Activated T-cell treated with anti-CD3 and anti-CD28 coated beads for 24 hours (primary cell): ENCODE data around the gene NBL1.

ENCODE experiments used
- DNase-seq: peaks from one replicate; pipeline ENCODE4 v3.0.0-alpha.2; 2020; ENCODE audit warnings: low read depth

Gene NBL1

DNA sequence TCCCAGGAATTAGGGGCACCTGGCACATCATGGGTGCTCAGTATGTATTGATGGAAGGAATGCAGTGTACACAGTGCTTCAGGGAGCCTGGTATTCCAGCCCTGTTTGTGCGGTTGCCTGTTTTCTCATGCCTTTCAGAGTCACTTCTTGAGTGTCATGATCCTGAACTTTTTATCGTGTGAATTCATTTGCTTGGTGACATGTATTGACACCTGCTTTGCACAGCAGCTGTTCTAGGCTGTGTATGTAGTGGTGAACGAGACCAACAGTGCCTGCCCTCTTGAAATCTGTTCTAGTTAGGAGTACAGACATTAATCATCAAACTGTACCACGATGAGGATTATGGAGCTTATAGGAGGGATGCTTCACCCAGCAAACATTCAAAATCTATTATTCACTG is 26.7 kb downstream of the NBL1 start:
- no peak for DNase-seq

DNA sequence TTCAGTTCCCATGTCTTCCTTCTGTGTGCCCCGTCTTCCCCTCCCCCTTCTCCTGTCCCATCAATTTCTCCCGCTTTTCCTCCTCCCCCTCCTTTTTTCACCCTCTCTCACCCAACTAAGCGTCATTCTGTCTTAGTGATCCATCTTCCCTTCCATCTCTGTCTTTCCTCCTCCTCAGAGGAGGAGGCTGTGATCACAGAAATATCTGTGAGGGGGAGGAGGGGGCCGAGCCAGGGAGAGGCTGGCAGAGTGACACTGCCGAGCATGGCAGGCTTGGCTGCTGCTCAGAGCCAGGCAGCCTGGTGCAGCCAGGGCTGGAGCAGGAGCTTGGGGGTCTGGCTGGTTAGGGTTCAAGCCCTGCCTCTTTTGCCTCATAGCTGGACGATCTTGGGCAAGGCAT is 28.1 kb downstream of the NBL1 start:
- no peak for DNase-seq

DNA sequence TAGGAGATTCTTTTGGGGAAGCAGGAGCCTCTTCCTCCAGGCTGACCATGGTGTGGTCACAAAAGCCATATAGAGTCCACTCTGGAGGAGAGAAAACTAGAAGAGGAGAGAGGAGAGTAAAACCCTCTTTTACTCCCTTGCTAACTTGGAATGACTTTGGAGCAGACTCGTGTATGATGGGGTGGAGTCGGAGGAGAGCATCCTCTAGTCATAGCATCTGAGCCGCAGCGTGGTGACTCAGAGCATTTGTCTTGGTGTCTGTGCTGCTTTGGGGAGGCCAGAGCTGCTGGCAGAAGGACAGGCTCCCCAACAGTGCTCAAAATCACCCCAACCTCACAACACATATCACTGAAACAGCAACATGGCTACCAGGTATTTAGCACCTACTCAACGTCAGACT is 31.7 kb downstream of the NBL1 start:
- DNase-seq, result no peak

DNA sequence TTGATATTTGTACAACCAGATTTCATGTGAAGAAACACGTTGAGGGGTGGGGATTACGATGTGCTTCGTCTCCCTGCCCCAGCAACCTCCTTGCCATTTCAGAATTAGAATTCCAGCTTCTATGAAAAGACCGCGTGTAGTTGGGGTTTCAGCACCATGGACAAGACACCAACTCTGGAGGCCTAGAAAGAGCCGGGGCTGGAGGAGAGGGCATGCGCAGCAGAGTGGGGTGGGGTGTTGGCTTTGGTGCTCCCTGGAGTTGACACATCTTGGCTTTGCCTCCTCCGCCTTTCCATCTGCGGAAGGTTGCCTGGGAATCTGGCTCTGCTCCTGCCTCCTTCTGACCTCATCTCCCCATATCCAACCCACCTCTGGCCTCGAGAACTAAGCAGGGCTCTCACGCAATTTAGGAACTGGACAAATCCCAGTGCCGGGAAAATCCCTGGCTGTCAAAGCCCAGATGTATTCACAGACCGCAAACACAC is 32.4 kb downstream of the NBL1 start:
- DNase-seq, result no peak

DNA sequence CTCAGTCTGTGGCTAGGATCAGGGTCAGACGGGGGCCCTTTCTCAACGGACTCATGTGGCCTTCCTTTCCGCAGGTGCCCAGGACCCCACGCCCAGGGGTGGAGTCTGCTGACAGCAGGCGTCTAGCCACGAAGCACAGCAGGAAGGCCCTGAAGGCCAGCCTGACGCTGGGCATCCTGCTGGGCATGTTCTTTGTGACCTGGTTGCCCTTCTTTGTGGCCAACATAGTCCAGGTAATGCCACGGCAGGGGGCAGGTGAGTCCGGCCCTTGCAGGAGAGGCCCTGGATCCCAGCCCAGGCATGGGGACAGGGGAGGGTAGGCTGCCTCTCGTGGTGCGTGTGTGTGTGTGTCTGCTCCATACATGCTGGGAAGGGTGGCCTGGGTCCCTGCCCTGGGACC is 34.4 kb downstream of the NBL1 start:
- no peak for DNase-seq

DNA sequence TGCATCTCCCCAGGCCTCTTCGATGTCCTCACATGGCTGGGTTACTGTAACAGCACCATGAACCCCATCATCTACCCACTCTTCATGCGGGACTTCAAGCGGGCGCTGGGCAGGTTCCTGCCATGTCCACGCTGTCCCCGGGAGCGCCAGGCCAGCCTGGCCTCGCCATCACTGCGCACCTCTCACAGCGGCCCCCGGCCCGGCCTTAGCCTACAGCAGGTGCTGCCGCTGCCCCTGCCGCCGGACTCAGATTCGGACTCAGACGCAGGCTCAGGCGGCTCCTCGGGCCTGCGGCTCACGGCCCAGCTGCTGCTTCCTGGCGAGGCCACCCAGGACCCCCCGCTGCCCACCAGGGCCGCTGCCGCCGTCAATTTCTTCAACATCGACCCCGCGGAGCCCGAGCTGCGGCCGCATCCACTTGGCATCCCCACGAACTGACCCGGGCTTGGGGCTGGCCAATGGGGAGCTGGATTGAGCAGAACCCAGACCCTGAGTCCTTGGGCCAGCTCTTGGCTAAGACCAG is 34.9 kb downstream of the NBL1 start:
- DNase-seq, result no peak

DNA sequence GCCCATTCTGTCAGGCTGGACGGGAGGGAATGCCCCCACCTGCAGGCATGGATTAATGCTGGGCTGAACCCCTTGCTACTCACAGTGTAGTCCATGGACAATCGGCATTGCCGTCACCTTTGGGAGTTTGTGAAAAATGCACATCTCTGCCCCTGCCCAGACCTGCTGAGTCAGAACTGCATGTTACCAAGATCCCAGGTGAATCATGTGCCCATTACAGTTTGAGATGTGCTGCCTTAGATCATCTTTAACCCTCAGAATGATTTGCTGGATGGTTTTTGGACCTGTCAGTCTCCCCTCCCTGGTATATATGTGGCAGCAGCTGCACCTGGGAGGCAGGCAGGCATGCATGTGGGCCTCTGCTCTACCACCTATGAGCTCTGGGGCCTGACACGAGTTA is 35.6 kb downstream of the NBL1 start:
- no peak for DNase-seq

DNA sequence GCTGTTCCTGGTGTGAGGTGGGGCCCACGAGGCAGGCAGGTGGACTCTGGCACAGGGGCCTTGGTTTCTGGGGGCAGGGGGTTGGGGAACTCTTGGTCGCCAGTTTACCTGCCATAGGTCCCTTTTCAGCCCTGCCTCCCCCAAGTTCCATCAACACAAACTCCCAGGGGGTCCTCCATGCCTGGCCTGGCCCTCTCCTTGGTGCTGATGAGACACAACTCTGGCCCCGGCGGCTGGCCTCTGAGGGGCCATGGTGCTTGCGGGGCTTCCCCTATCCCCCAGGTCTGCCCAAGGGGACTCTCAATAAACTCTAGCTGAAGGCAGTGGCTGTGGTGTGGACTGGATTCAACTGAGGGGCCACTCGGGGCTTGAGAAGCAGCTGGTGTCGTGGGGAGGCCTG is 36.5 kb downstream of the NBL1 start:
- no peak for DNase-seq

DNA sequence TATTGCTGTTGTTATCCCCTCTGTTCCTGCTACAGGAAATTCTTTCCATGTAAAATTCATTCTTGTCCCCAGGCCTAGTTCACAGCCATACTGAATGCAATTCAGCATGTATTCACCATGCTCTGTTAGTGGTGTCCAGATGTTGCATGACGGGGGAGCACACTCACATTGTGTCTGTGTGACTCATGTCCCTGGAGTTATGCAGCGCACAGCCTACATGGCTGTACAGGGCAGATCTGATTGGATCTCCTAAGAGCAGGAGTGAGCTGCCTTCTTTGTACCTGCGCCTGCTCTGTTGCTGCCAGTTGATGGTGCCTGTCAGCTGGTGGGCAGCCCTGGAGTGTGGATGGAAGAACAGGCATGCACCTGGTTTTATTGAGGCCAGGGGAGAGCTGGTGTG is 38.1 kb downstream of the NBL1 start:
- DNase-seq, result no peak

DNA sequence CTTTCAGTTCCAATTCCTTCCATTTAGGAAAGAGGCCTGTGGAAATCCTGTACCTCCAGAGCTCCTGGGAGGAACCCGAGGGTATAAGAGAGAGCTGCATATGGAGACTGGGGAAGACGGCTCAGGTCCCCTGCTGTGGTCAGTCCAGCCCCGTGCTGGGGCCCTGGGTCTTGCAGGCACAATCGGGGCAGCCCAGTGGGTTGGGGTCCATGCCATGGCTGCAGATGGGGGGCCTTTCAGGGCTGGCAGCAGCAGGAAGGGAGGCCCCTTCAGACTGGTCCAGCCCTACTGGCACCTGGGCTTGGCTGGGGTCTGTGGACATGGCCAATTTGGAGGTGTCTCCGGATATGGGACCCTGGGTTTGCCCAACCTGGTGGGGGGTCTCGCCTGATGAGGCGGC is 38.8 kb downstream of the NBL1 start:
- DNase-seq, result no peak

DNA sequence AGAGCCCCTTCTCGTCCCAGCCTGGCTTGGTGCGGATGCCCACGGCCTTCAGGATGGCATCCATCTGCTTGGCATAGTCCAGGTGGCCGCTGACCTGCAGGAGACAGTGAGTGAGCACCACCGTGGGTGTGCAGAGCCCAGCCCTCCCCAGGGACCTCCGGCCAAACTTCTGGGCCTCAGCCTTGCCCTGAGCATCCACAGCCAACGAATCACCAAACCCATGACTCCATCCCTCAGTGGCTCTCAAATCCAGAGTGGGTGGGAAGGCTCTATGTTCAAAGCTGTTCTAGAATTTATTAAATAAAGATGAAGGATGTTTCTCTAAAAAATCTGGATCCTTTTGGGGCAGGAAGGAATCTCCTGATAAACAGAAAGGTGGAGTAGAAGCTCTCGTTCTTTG is 39.2 kb downstream of the NBL1 start:
- no peak for DNase-seq

DNA sequence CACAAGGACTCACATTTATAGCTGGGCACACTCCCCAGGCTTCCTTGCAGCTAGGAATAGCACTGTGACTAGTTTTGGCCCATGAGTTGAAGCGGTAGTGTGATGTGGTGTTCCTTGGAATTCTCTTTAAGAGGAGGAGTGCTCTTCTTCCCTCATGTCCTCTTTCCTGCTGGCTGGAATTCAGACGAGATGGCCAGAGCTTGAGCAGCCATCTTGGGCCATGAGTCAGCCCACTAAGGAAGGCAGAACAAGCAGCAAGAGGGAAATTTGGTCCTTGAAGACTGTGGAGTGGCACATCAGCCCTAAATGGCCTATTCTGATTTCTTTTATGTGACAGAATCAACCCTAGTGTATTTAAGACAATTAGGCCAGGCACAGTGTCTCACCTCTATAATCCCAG is 40.6 kb downstream of the NBL1 start:
- DNase-seq, result no peak

DNA sequence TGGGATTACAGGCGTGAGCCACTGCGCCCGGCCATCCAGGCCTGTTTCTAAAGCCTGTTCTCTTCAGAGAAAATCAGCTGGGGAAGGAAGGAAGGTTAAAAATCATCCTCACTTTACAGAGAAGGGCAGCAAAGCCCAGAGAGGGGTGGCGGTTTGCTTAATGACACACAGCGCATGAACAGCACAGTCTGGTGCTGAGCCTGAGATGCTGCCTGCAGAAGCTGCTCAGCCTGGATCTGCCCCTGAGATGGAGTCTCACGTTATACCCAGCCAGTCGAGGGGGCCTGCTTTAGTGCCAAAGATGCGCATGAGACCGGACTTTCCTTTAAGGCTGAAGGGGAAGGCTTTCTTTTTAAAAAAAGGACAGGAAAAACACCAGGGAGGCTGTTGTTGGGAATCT is 41.9 kb downstream of the NBL1 start:
- DNase-seq, result no peak

DNA sequence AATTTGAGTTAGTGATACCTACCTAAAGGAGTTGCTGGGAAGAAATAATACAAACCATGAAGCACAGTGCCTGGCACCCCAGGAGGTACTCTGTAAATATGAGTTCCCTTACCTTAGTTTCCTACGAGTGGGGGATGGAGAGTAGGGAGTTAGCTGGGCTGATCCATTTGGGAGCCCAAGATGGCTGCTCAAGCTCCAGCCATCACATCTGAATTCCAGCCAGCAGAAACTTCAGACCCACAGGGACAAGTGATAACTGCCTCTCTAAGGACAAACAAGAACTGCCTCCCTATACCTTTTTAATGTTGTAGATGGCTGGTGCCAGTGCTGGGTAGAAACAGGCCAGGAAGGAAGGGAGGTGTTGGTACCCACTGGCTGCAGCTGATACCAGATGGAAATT is 43.3 kb downstream of the NBL1 start:
- no peak for DNase-seq

DNA sequence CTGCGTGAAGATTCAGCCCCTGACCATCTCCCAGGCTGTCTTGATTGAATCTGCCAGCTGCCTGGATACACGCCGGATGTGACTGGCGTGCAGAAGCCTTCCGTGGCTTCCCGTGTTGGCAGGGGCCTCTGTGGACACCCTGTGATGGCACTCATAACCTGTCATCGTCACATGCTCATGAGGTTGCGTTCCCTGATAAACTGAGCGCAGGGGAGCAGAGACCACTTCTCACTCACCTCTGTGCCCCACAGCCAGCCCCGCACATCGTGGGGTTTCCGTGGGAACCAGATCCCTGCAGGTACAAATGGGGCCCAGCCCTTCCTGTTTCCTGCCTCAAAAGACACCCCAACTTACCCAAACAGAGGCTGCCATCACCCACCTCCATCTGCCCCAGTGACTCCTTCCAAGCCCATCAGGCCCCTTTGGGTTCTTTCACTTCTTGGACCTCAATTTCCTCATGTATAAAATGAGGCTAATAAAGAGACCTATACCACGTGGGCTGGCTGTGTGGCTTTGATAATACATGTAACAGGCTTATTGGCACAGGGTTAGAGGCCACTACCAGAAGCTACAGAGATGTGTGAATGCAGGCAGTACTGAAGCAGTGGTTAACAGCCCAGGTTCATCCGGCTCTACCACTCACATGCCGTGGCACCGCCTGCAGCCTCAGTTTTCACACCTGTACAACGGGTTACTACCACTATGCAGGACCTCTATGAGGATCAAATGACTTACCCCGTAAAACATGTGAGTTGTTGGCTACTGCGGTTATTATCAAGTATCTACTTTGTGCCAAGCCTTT is 44.1 kb downstream of the NBL1 start:
- DNase-seq, result no peak

DNA sequence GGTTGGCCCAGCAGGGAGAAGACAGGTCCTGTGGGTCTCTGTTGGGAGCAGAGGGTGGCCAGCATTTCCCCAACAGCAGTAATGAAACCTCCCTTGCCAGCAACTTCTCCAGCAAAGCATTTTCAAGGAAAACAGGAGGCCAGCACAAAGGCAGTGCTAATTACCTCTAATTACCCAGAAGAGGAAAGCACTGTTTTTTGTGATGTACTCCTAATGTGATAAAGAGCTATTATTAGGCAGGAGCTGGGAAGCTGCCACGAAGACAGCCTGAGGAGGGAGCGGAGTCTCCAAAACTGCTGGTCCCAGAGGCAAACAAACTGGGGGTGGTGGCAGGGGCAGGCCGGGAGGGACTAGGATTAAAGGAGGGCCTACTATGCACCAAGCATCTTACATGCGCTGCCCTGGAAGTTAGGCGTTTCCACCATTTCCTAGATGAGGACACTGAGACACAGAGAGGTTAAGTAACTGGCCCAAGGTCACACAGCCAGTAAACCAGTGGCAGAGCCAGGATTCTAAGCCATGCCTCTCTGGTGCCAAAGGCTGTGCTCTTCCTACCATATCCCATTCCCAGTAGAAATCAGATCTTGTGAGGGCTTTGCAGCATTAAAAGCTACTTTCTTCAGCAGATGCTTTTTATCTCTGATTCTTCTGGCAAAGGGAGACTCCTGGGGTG is 45.1 kb downstream of the NBL1 start:
- no peak for DNase-seq

DNA sequence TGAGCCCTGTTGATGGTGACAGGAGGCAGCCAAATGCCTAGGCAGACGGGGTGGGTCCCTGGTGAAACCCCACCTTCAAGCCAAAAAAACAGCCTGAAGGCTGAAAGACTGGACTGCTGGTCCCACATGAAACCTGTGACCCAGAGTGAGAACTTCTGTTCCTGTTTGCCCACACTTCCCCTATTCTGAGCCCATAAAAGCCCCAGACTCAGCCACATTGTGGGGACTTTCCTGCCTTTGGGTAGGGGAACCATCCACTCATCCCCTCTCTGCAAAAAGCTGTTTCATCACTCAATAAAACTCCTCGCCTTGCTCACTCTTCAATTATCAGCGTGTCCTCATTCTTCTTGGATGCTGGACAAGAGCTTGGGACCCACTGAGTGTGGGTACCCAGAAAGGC is 45.7 kb downstream of the NBL1 start:
- no peak for DNase-seq

DNA sequence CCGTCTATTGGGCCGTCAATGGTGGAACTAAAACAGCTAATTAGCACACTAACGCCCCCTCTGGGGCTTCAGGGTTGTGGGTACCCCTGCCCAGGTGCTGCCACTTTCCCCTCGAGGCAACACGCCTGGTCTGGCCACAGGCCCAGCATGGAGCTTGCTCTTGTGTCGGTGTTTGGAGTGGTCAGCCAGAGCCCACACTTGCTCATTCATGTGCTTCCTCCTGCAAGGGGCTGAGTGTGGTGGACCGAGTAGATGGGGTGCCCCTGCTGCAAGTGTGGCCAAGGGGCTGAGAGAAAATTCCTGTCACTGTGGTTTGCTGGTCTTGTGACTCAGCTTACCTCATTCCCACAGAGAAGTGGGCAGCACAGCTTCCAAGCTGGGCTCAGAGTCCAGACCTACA is 46.2 kb downstream of the NBL1 start:
- no peak for DNase-seq

DNA sequence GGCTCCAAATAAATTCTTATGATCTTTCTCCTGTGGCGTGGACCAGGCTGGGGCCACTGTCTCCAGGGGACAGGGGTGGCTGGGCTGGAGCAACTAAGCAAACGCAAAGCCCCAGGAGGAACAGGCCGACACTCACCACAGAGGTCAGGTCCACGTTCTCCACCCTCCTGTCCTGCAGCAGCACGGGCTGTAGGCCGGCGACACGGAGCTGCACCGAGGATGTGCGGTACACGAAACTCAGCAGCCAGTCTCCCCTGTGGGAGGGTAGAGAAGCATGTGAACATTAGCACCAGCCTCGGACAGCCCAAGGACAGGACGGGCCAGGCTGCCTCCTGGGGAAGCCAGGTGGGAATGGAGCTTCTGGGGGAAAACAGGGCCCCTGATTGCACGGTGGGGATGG is 50.2 kb downstream of the NBL1 start:
- no peak for DNase-seq

DNA sequence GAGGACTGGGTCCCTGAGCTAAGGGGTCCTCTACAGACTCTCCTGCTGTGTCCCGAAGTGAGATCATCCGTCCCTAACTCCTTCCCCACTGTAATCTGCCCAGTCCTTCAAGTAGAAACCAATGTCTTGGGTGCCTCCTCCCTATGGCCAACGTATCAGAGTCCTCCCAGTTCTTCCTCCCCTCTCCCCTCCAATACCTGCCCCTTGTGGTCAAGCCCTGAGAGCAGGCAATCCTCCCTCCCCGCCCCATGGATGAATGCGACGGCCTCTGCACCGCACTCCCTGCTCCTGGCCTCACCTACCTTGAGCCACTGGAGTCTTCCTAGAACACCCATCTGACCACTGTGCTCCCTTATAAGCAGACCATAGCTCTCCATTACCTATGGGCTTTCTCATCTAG is 51.7 kb downstream of the NBL1 start:
- DNase-seq, result no peak

DNA sequence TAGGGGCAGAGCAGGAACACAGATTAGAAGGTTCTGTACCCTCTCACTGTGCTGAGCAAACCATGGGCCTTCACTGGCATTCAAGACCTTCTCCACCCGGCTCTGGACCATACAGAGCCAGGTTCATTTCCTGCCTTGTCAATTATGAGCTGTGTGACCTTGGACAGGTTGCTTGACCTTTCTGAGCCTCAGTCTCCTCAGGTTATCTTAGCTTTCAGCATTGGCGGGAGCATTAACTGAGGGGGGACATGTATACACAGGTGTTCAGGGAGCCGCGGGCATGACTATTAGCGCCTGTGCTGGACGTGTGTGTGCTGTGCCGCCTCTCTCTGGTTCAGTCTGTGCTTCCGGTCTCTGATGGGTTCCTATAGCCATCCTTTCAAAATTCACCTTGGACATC is 52.7 kb downstream of the NBL1 start:
- DNase-seq, result no peak

DNA sequence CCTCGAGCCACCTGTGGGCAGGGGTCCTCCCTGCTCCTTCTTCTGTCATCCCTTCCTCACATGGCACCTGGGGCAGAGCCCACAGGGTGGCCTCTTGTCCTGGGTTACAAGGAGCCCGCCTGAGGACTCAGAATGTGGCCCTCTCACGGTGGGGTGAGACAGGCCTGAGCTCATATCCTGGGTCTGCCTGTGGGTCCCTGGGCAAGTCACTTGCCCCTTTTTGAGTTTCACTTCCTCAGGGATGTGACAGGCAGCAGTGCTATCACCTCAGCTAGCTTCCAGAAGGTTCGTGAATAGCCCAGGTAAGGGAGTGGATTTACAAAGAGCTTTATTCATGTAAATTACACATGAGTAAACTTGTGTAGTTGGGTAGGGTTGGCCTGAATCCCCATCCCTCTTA is 54.1 kb downstream of the NBL1 start:
- no peak for DNase-seq

DNA sequence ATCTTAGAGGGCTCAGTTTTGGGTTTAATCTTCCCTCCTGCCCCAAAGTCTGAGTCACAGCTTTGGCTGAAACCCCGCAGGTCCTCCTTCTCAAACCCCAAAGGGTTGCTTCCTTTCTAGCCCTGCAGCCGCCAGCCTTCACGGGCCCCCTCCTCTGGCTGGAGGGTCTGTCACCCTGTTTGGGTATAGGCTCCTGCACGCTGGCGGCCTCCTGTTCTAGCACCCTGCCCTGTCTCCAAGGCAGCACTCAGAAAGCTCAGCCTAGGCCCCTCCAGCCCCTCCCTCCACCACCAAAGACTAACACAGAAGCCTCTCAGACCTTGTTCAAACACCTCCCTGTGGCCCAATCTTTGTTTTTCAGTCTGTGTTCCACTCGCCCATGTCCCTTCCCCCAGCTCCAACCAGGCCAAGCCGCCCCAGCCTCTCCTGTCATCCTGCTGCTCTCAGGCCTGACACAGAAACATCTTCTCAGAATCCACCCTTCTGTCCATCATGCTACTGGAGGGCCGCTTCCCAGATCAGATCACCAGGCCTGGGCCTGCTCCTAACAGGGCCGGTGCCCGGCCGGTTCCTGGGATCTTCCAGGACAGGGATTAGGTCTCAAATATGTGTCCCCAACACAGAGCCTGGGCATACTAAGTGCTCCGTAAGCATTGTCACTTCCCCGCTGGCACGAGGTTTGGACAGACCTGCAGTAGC is 56.1 kb downstream of the NBL1 start:
- DNase-seq, result no peak
